HepG2 (cell line): ENCODE results near the gene NUP62. TPM values are rescaled to one million over a fixed set of nuclear protein-coding genes. Genes with fewer than 3 reads are reported as not detected.

Source experiments
- ATAC-seq: fragments of 200-7000 bp; cut with Tn5 transposase; 3 replicates; pipeline ENCODE4 v1.9.1; 2020; ENCODE audit warnings: mild to moderate bottlenecking, moderate library complexity
- BruUV-seq: library from RNA; stranded (reverse); fragments of 400-500 nt; replicated peaks from 2 replicates; lab custom pipeline; 2021; lab: Mats Ljungman, UMichigan
- CTCF ChIA-PET: fragments of 300-600 bp; formaldehyde crosslinking; extraction: SDS; loops from one replicate; lab custom pipeline; 2021; ENCODE audit warnings: low total read pairs, inconsistent platforms, low intra/inter-chr PET ratio; lab: Yijun Ruan, JAX
- POLR2A ChIA-PET: fragments of 350-600 bp; sonication (Branson Sonifier 250); formaldehyde crosslinking; loops from one replicate; lab custom pipeline; 2020; ENCODE audit warnings: antibody characterized with exemption, inconsistent platforms; lab: Yijun Ruan, JAX
- DNase-seq: peaks from one replicate; pipeline ENCODE4 v3.0.0-alpha.2; 2015; ENCODE audit warnings: low spot score
- FAIRE-seq: peaks from 3 replicates; lab custom pipeline; 2011; peaks lifted over from hg19 to GRCh38; lab: Jason Lieb, UNC
- H2AFZ ChIP-seq: one replicate; pipeline ENCODE4 v1.6.1; 2011; ENCODE audit warnings: low read length, inconsistent platforms
- H3K27ac ChIP-seq: fragments of 300-600 bp; 3 replicates; pipeline ENCODE4 v1.8.0; 2011; ENCODE audit warnings: mixed run types, mild to moderate bottlenecking, mixed read lengths, low read length, inconsistent platforms; ENCODE audit not compliant: insufficient read depth; ENCODE audit errors: extremely low read length
- H3K27me3 ChIP-seq, 2 experiments: fragments of 200-600 bp in 1 of 2; 2 replicates in 1 of 2; 3 replicates in 1 of 2; pipeline versions ENCODE4 v1.6.0 to v1.8.0; 2011; ENCODE audit warnings: low read length in 2 of 2, mild to moderate bottlenecking in 2 of 2, moderate library complexity in 2 of 2, inconsistent platforms in 1 of 2; ENCODE audit not compliant: insufficient read depth in 2 of 2, control insufficient read depth in 1 of 2
- H3K36me3 ChIP-seq, 2 experiments: fragments of 200-600 bp in 1 of 2; replicated peaks in 1 of 2; 2 replicates in 1 of 2; 3 replicates in 1 of 2; pipeline versions ENCODE4 v1.5.1 to v1.8.0; 2011; ENCODE audit warnings: low read length in 2 of 2, inconsistent platforms in 1 of 2; ENCODE audit not compliant: insufficient read depth in 2 of 2, control insufficient read depth in 1 of 2
- H3K4me1 ChIP-seq: 2 replicates; pipeline ENCODE4 v1.5.1; 2012; ENCODE audit warnings: low read length, inconsistent platforms; ENCODE audit not compliant: insufficient read depth
- H3K4me2 ChIP-seq: 2 replicates; pipeline ENCODE4 v1.6.0; 2011; ENCODE audit warnings: low read depth, low read length, inconsistent platforms
- H3K4me3 ChIP-seq, 3 experiments: fragments of 200-600 bp in 1 of 3; sonication (generic), shearing (Covaris generic) in 1 of 3; replicated peaks in 1 of 3; 2 replicates each; pipeline ENCODE4 v1.5.1; 2011 to 2016; ENCODE audit warnings: low read length in 3 of 3, inconsistent platforms in 2 of 3, low read depth in 2 of 3, mild to moderate bottlenecking in 2 of 3, control low read depth in 1 of 3, mixed read lengths in 1 of 3; ENCODE audit not compliant: insufficient read depth in 1 of 3
- H3K79me2 ChIP-seq: one replicate; pipeline ENCODE4 v1.6.1; 2011; ENCODE audit warnings: low read length, inconsistent platforms; ENCODE audit not compliant: insufficient read depth
- H3K9ac ChIP-seq: 2 replicates; pipeline ENCODE4 v1.6.0; 2011; ENCODE audit warnings: mild to moderate bottlenecking, low read depth, low read length, inconsistent platforms; ENCODE audit not compliant: insufficient read depth
- H3K9me3 ChIP-seq: 2 replicates; pipeline ENCODE4 v1.5.1; 2012; ENCODE audit warnings: mild to moderate bottlenecking, low read length
- H4K20me1 ChIP-seq: 2 replicates; pipeline ENCODE4 v1.6.0; 2011; ENCODE audit warnings: inconsistent platforms, mild to moderate bottlenecking, low read length, moderate library complexity; ENCODE audit not compliant: insufficient read depth
- CBX1 ChIP-seq: IDR thresholded peaks from one replicate; pipeline ENCODE4 v1.6.1; 2016; ENCODE audit warnings: antibody characterized with exemption, low read depth
- CTCF ChIP-seq: sonication (generic); formaldehyde crosslinking; IDR thresholded peaks from 2 replicates; pipeline ENCODE4 v1.5.0; 2020; ENCODE audit warnings: mild to moderate bottlenecking, missing genetic modification reagents, moderate library complexity
- HES4 ChIP-seq: sonication (generic); formaldehyde crosslinking; IDR thresholded peaks from 2 replicates; pipeline ENCODE4 v1.9.0; 2021; ENCODE audit warnings: mild to moderate bottlenecking, missing genetic modification reagents, borderline replicate concordance
- KDM3A ChIP-seq: IDR thresholded peaks from 2 replicates; pipeline ENCODE4 v1.6.1; 2018; ENCODE audit warnings: low read depth, missing compliant biosample characterization
- MLLT10 ChIP-seq: sonication (generic); formaldehyde crosslinking; IDR thresholded peaks from 2 replicates; pipeline ENCODE4 v1.4.0; 2020; ENCODE audit warnings: missing genetic modification reagents
- NFYB ChIP-seq: sonication (generic); formaldehyde crosslinking; IDR thresholded peaks from 2 replicates; pipeline ENCODE4 v1.4.0; 2020; ENCODE audit warnings: missing genetic modification reagents
- NFYC ChIP-seq: IDR thresholded peaks from 2 replicates; pipeline ENCODE4 v1.6.1; 2016; ENCODE audit warnings: missing genetic modification reagents, missing compliant biosample characterization
- SP2 ChIP-seq: sonication (generic); formaldehyde crosslinking; IDR thresholded peaks from 2 replicates; pipeline ENCODE4 v1.5.1; 2020; ENCODE audit warnings: mild to moderate bottlenecking, missing genetic modification reagents
- ZMYM2 ChIP-seq: sonication (generic); formaldehyde crosslinking; IDR thresholded peaks from 2 replicates; pipeline ENCODE4 v1.8.0; 2022; ENCODE audit warnings: mild to moderate bottlenecking, missing genetic modification reagents
- ZNF101 ChIP-seq: sonication (generic); formaldehyde crosslinking; IDR thresholded peaks from 2 replicates; pipeline ENCODE4 v1.4.0; 2020; ENCODE audit warnings: mild to moderate bottlenecking, low read depth, missing genetic modification reagents, borderline replicate concordance
- ZNF138 ChIP-seq: sonication (generic); formaldehyde crosslinking; IDR thresholded peaks from 2 replicates; pipeline ENCODE4 v1.5.0; 2020; ENCODE audit warnings: mild to moderate bottlenecking, low read depth, missing genetic modification reagents
- ZNF569 ChIP-seq: sonication (generic); formaldehyde crosslinking; IDR thresholded peaks from 2 replicates; pipeline ENCODE4 v1.5.0; 2020; ENCODE audit warnings: mild to moderate bottlenecking, missing genetic modification reagents, moderate library complexity, borderline replicate concordance
- ZNF747 ChIP-seq: sonication (generic); formaldehyde crosslinking; IDR thresholded peaks from 2 replicates; pipeline ENCODE4 v1.8.1; 2023; ENCODE audit warnings: missing genetic modification reagents, mild to moderate bottlenecking, borderline replicate concordance
- WGBS: methylation state at CpG from one replicate; pipeline ENCODE4 v1.1.6; 2017; ENCODE audit warnings: low lambda C conversion rate; 5-methylcytosine and 5-hydroxymethylcytosine counted together
- in situ Hi-C: cut with HindIII; loops from 2 replicates; pipeline ENCODE4 v1.10.0; 2017; ENCODE audit warnings: low pct_unique_long_range_greater_than_20kb; ENCODE audit not compliant: extremely low pct_ligation_motif_present
- intact Hi-C: fragments of 100-400 bp; cut with micrococcal nuclease; formaldehyde crosslinking; loops from one replicate; pipeline ENCODE4 v1.10.0; 2022; ENCODE audit not compliant: unreplicated experiment
- polyA plus RNA-seq, 8 experiments: library from polyadenylated mRNA; depleted of rRNA in 3 of 8; stranded (reverse) in 7 of 8; unstranded in 1 of 8; fragments of >200 nt; fragmentation: Illumina TruSeq in 4 of 8; extraction: Trizol in 4 of 8; gene quantifications; 2 replicates each; pipeline versions ENCODE4 v1.2.1 to v1.2.3, GENCODE V29; 2011 to 2016; ENCODE audit warnings: low read depth in 4 of 8, missing spikeins in 1 of 8, mixed read lengths in 1 of 8; ENCODE audit not compliant: insufficient read depth in 1 of 8
- total RNA-seq, 5 experiments: library from RNA; depleted of rRNA; stranded (reverse); fragments of >200 nt; fragmentation: Illumina TruSeq; extraction: Trizol; gene quantifications; 2 replicates each; pipeline ENCODE4 v1.2.3, GENCODE V29; 2016; ENCODE audit warnings: low read depth in 1 of 5
- TF ChIP-seq, protein P1 (sequence below): fragments of 450-650 bp; IDR thresholded peaks from 2 replicates; pipeline ENCODE4 v1.6.1; 2017; ENCODE audit warnings: mild to moderate bottlenecking

The NUP62 gene
- total and polyA plus RNA-seq, 2 of the 13 experiments (the other 11 are each of a cell fraction or from before 2014, with no cell fraction given) = 16.5 to 41.5 TPM

- no peak for TF ChIP-seq KDM3A (CRISPR knock-in tag)
Measured at GRCh38 chr19:49949742-49950589, 20.7 kb upstream of the NUP62 start (continued).

GRCh38 chr19:49946415-49946814, 17.1 kb upstream of the NUP62 start:
- no peak overlapping the region for H3K4me3 ChIP-seq
- in situ Hi-C loops (no loop called here), intact Hi-C loops (no loop called here)
- POLR2A ChIA-PET = no interaction called here
- no peak overlapping the region for H3K9ac ChIP-seq
- no peaks in the 10 kb centered on the region for H3K79me2 ChIP-seq
- no peak for FAIRE-seq
- peaks cover 0 to 11% of the 10 kb centered on the region in 2 experiments; a peak in 3 of 5 replicates for H3K27me3 ChIP-seq
- no peak overlapping the region for H2AFZ ChIP-seq
- peaks cover 24% of the 10 kb centered on the region for H3K4me1 ChIP-seq
- no TSS peak for BruUV-seq
- no peak overlapping the region for H3K27ac ChIP-seq
- H3K9me3 ChIP-seq = no peaks in the 10 kb centered on the region
- no peaks in the 10 kb centered on the region for H4K20me1 ChIP-seq
- TF ChIP-seq ZNF747 (no peak), NFYC (CRISPR knock-in tag) (peak; percentile 65; the same call in 1 of the 2 replicates), ZNF138 (CRISPR knock-in tag) (no peak), HES4 (CRISPR knock-in tag) (no peak), ZNF569 (CRISPR knock-in tag) (no peak), SP2 (0 out of 2 replicates have a peak, but pooled peaks have one; percentile 30), CTCF (CRISPR knock-in tag) (no peak), CBX1 (no peak), ZMYM2 (CRISPR knock-in tag) (no peak), ZNF101 (no peak), MLLT10 (CRISPR knock-in tag) (no peak), NFYB (CRISPR knock-in tag) (peak; percentile 71)
- TF ChIP-seq, protein P1, sequence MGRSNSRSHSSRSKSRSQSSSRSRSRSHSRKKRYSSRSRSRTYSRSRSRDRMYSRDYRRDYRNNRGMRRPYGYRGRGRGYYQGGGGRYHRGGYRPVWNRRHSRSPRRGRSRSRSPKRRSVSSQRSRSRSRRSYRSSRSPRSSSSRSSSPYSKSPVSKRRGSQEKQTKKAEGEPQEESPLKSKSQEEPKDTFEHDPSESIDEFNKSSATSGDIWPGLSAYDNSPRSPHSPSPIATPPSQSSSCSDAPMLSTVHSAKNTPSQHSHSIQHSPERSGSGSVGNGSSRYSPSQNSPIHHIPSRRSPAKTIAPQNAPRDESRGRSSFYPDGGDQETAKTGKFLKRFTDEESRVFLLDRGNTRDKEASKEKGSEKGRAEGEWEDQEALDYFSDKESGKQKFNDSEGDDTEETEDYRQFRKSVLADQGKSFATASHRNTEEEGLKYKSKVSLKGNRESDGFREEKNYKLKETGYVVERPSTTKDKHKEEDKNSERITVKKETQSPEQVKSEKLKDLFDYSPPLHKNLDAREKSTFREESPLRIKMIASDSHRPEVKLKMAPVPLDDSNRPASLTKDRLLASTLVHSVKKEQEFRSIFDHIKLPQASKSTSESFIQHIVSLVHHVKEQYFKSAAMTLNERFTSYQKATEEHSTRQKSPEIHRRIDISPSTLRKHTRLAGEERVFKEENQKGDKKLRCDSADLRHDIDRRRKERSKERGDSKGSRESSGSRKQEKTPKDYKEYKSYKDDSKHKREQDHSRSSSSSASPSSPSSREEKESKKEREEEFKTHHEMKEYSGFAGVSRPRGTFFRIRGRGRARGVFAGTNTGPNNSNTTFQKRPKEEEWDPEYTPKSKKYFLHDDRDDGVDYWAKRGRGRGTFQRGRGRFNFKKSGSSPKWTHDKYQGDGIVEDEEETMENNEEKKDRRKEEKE = no peak
- DNase-seq = no peak
- no peak overlapping the region for H3K4me2 ChIP-seq
- CTCF ChIA-PET = no interaction called here
- no peaks in the 10 kb centered on the region for H3K36me3 ChIP-seq
- 61% methylated on average over 4 of the region's 8 CpGs for WGBS
- no peak for ATAC-seq
